OCI-LY7 (cell line): ENCODE results near the gene CDC14B. TPM values are rescaled to one million over a fixed set of nuclear protein-coding genes. Genes with fewer than 3 reads are reported as not detected.

ENCODE experiments used
- BruUV-seq: library from RNA; stranded (reverse); fragments of 400-500 nt; replicated peaks from 2 replicates; lab custom pipeline; 2021; lab: Mats Ljungman, UMichigan
- CTCF ChIA-PET: fragments of 300-600 bp; sonication (Branson Sonifier 250); formaldehyde crosslinking; loops from one replicate; lab custom pipeline; 2022; ENCODE audit warnings: antibody characterized with exemption; ENCODE audit not compliant: unreplicated experiment; lab: Charles Lee
- POLR2A ChIA-PET: fragments of 300-600 bp; sonication (Branson Sonifier 250); formaldehyde crosslinking; loops from one replicate; lab custom pipeline; 2022; ENCODE audit warnings: antibody characterized with exemption; lab: Charles Lee
- DNase-seq: peaks from one replicate; pipeline ENCODE4 v3.0.0-alpha.2; 2015; ENCODE audit warnings: low spot score
- H2AFZ ChIP-seq: fragments of 200-600 bp; sonication (generic), shearing (Covaris generic); 2 replicates; pipeline ENCODE4 v1.6.1; 2014; ENCODE audit warnings: mild to moderate bottlenecking, antibody characterized with exemption, low read length, moderate library complexity
- H3K27ac ChIP-seq: fragments of 200-600 bp; sonication (generic); 2 replicates; pipeline ENCODE4 v1.5.1; 2014; ENCODE audit warnings: mixed run types, low read depth, mild to moderate bottlenecking, moderate library complexity, low read length, inconsistent platforms; ENCODE audit not compliant: poor library complexity, severe bottlenecking
- H3K36me3 ChIP-seq: fragments of 200-600 bp; sonication (generic); 2 replicates; pipeline ENCODE4 v1.6.1; 2014; ENCODE audit warnings: mild to moderate bottlenecking, antibody characterized with exemption, low read length, moderate library complexity, mixed read lengths; ENCODE audit not compliant: insufficient read depth
- H3K4me1 ChIP-seq: fragments of 200-600 bp; sonication (generic); 2 replicates; pipeline ENCODE4 v1.5.1; 2014; ENCODE audit warnings: mild to moderate bottlenecking, low read length; ENCODE audit not compliant: insufficient read depth, poor library complexity, severe bottlenecking
- H3K4me2 ChIP-seq: fragments of 200-600 bp; sonication (generic); 2 replicates; pipeline ENCODE4 v1.6.1; 2014; ENCODE audit warnings: mild to moderate bottlenecking, low read length
- H3K4me3 ChIP-seq: fragments of 200-600 bp; sonication (generic); 2 replicates; pipeline ENCODE4 v1.5.1; 2014; ENCODE audit warnings: mild to moderate bottlenecking, low read depth, low read length; ENCODE audit not compliant: poor library complexity, severe bottlenecking
- H3K79me2 ChIP-seq: fragments of 200-600 bp; sonication (generic); 2 replicates; pipeline ENCODE4 v1.6.1; 2016; ENCODE audit warnings: low read depth, mild to moderate bottlenecking, low read length, moderate library complexity, mixed read lengths; ENCODE audit not compliant: insufficient read depth
- H3K9me2 ChIP-seq: fragments of 200-600 bp; sonication (generic); 2 replicates; pipeline ENCODE4 v1.6.1; 2016; ENCODE audit warnings: mild to moderate bottlenecking, low read length, mixed read lengths; ENCODE audit not compliant: insufficient read depth
- H3K9me3 ChIP-seq: fragments of 200-600 bp; sonication (generic); 2 replicates; pipeline ENCODE4 v1.6.1; 2014; ENCODE audit warnings: mild to moderate bottlenecking, mixed run types, low read length, mixed read lengths
- H4K20me1 ChIP-seq: fragments of 200-600 bp; sonication (generic); 2 replicates; pipeline ENCODE4 v1.6.1; 2014; ENCODE audit warnings: mild to moderate bottlenecking, antibody characterized with exemption, low read length, moderate library complexity, mixed read lengths; ENCODE audit not compliant: insufficient read depth
- CTCF ChIP-seq: fragments of 200-600 bp; sonication (generic); conservative IDR thresholded peaks from 2 replicates; pipeline ENCODE4 v1.5.1; 2014; ENCODE audit warnings: mild to moderate bottlenecking, antibody characterized with exemption, low read length, moderate library complexity, mixed read lengths
- EZH2phosphoT487 ChIP-seq: fragments of 200-600 bp; sonication (generic); IDR thresholded peaks from 2 replicates; pipeline ENCODE4 v1.6.1; 2018; ENCODE audit warnings: low read depth, borderline replicate concordance, mild to moderate bottlenecking, mixed run types, antibody characterized with exemption, low read length, moderate library complexity, mixed read lengths
- intact Hi-C: fragments of 100-400 bp; cut with micrococcal nuclease; formaldehyde crosslinking; loops from one replicate; pipeline ENCODE4 v1.10.0; 2022; ENCODE audit not compliant: unreplicated experiment
- total RNA-seq, 2 experiments: library from RNA; depleted of rRNA in 1 of 2; stranded (reverse); fragments of >200 nt in 1 of 2; shearing (Covaris generic) in 1 of 2; gene quantifications; 2 replicates each; pipeline ENCODE4 v1.2.3, GENCODE V29; 2014 to 2022

The CDC14B gene
- total RNA-seq, 2 experiments from 2014 or later = 0.27 TPM; not detected in 1

- H3K4me2 ChIP-seq = no peak overlapping the region
- no peak overlapping the region for H2AFZ ChIP-seq
- no peak overlapping the region for H3K4me3 ChIP-seq
- no peaks in the 10 kb centered on the region for H3K9me2 ChIP-seq
- H3K4me1 ChIP-seq = no peaks in the 10 kb centered on the region
- no peak overlapping the region for H3K27ac ChIP-seq
- intact Hi-C loops = no loop called here
- no peaks in the 10 kb centered on the region for H3K79me2 ChIP-seq
- TF ChIP-seq CTCF = no peak
- no peak for TF ChIP-seq EZH2phosphoT487
- no TSS peak for BruUV-seq
- no peaks in the 10 kb centered on the region for H3K36me3 ChIP-seq
- H4K20me1 ChIP-seq = no peaks in the 10 kb centered on the region
- no peaks in the 10 kb centered on the region for H3K9me3 ChIP-seq
- ChIA-PET POLR2A (interaction anchor here (0.5 kb wide), 1 partner anchor 21 kb away, joined by 3 read pairs; no protein-coding TSS in a partner anchor), CTCF (no interaction called here)
- no peak for DNase-seq
Observed at GRCh38 chr9:96581301-96581700, 38.3 kb downstream of the CDC14B start.

- TF ChIP-seq CTCF (no peak), EZH2phosphoT487 (no peak)
- H3K9me2 ChIP-seq = no peaks in the 10 kb centered on the region
- BruUV-seq = no TSS peak
- no peak overlapping the region for H3K27ac ChIP-seq
- intact Hi-C loops = no loop called here
- H3K79me2 ChIP-seq = no peaks in the 10 kb centered on the region
- CTCF ChIA-PET = no interaction called here
- no peak overlapping the region for H3K4me2 ChIP-seq
- POLR2A ChIA-PET = interaction anchor here (0.5 to 0.8 kb wide), 2 partner anchors 76 to 107 kb away, joined by 3 to 4 read pairs; no protein-coding TSS in a partner anchor
- no peak for DNase-seq
- H3K36me3 ChIP-seq = no peaks in the 10 kb centered on the region
- H2AFZ ChIP-seq = no peak overlapping the region
- H3K4me1 ChIP-seq = no peaks in the 10 kb centered on the region
- H3K9me3 ChIP-seq = no peaks in the 10 kb centered on the region
- H3K4me3 ChIP-seq = no peak overlapping the region
- no peaks in the 10 kb centered on the region for H4K20me1 ChIP-seq
Observed at GRCh38 chr9:96574931-96575351, 44.7 kb downstream of the CDC14B start.

- no peak for DNase-seq
- POLR2A ChIA-PET = interaction anchor here (0.6 to 0.8 kb wide), 2 partner anchors 76 to 698 kb away, joined by 3 to 5 read pairs; no protein-coding TSS in a partner anchor
- Histone ChIP-seq H4K20me1 (no peaks in the 10 kb centered on the region), H3K79me2 (no peaks in the 10 kb centered on the region), H3K36me3 (no peaks in the 10 kb centered on the region), H3K27ac (no peak overlapping the region), H3K4me3 (no peak overlapping the region), H2AFZ (no peak overlapping the region), H3K9me2 (no peaks in the 10 kb centered on the region), H3K4me1 (no peaks in the 10 kb centered on the region), H3K9me3 (no peaks in the 10 kb centered on the region), H3K4me2 (no peak overlapping the region)
- CTCF ChIA-PET = no interaction called here
- intact Hi-C loops = no loop called here
- no peak for TF ChIP-seq CTCF
- no peak for TF ChIP-seq EZH2phosphoT487
- no TSS peak for BruUV-seq
Observed at GRCh38 chr9:96574455-96574854, 45.2 kb downstream of the CDC14B start.
